BLaER1 (cell line): Measurements from ENCODE around the gene PKDREJ.

Experiments used
- H3K27ac ChIP-seq: shearing (Covaris generic); formaldehyde crosslinking; 2 replicates; pipeline ENCODE4 v1.8.1; 2022
- H3K27me3 ChIP-seq: shearing (Covaris generic); formaldehyde crosslinking; 2 replicates; pipeline ENCODE4 v1.8.1; 2022
- H3K36me3 ChIP-seq: shearing (Covaris generic); formaldehyde crosslinking; 2 replicates; pipeline ENCODE4 v1.8.1; 2022
- H3K4me1 ChIP-seq: shearing (Covaris generic); formaldehyde crosslinking; 2 replicates; pipeline ENCODE4 v1.8.1; 2022
- H3K4me2 ChIP-seq: shearing (Covaris generic); formaldehyde crosslinking; 2 replicates; pipeline ENCODE4 v1.8.1; 2022
- H3K4me3 ChIP-seq: shearing (Covaris generic); formaldehyde crosslinking; 2 replicates; pipeline ENCODE4 v1.8.1; 2022
- H3K9ac ChIP-seq: shearing (Covaris generic); formaldehyde crosslinking; 2 replicates; pipeline ENCODE4 v1.8.1; 2022
- H3K9me3 ChIP-seq: shearing (Covaris generic); formaldehyde crosslinking; 2 replicates; pipeline ENCODE4 v1.8.1; 2022
- H4K20me1 ChIP-seq: shearing (Covaris generic); formaldehyde crosslinking; 2 replicates; pipeline ENCODE4 v1.8.1; 2022
- Cebpa-rat ChIP-seq: shearing (Covaris generic); IDR thresholded peaks from 2 replicates; pipeline ENCODE4 v1.8.1; 2022

The PKDREJ gene

GRCh38 chr22:46280063-46280817, 17.1 kb upstream of the PKDREJ start:
- Histone ChIP-seq H3K36me3 (peaks cover 74% of the 10 kb centered on the region), H3K4me1 (peaks cover 22% of the 10 kb centered on the region), H3K4me3 (no peak overlapping the region), H3K9me3 (peaks cover 5% of the 10 kb centered on the region; the same call in 1 of the 2 replicates), H3K9ac (no peak overlapping the region), H4K20me1 (no peaks in the 10 kb centered on the region), H3K27me3 (no peaks in the 10 kb centered on the region), H3K4me2 (no peak overlapping the region), H3K27ac (no peak overlapping the region)
- TF ChIP-seq Cebpa-rat, result no peak

- H3K4me3 ChIP-seq, result no peak overlapping the region
- no peak overlapping the region for H3K27ac ChIP-seq
- TF ChIP-seq Cebpa-rat, result no peak
- H3K36me3 ChIP-seq, result peaks cover 65% of the 10 kb centered on the region
- H3K27me3 ChIP-seq, result no peaks in the 10 kb centered on the region
- peaks cover 30% of the 10 kb centered on the region for H3K4me1 ChIP-seq
- H3K9ac ChIP-seq, result no peak overlapping the region
- no peak overlapping the region for H3K4me2 ChIP-seq
- no peaks in the 10 kb centered on the region for H4K20me1 ChIP-seq
- peaks cover 5% of the 10 kb centered on the region; the same call in 1 of the 2 replicates for H3K9me3 ChIP-seq
Observed at GRCh38 chr22:46278656-46279645, 15.8 kb upstream of the PKDREJ start.

- Histone ChIP-seq H4K20me1 (no peaks in the 10 kb centered on the region), H3K4me2 (no peak overlapping the region), H3K4me1 (peaks cover 50% of the 10 kb centered on the region), H3K9me3 (peaks cover 5% of the 10 kb centered on the region; the same call in 1 of the 2 replicates), H3K27ac (no peak overlapping the region), H3K27me3 (no peaks in the 10 kb centered on the region), H3K36me3 (peaks cover 47% of the 10 kb centered on the region), H3K9ac (no peak overlapping the region), H3K4me3 (no peak overlapping the region)
- no peak for TF ChIP-seq Cebpa-rat
Observed at GRCh38 chr22:46276563-46276962, 13.4 kb upstream of the PKDREJ start.

GRCh38 chr22:46275455-46276122, 12.4 kb upstream of the PKDREJ start:
- H3K4me2 ChIP-seq, result no peak overlapping the region
- TF ChIP-seq Cebpa-rat, result no peak
- H4K20me1 ChIP-seq, result no peaks in the 10 kb centered on the region
- H3K9me3 ChIP-seq, result peaks cover 5% of the 10 kb centered on the region; the same call in 1 of the 2 replicates
- peaks cover 44% of the 10 kb centered on the region for H3K36me3 ChIP-seq
- H3K4me1 ChIP-seq, result peaks cover 42% of the 10 kb centered on the region
- no peak overlapping the region for H3K4me3 ChIP-seq
- H3K27ac ChIP-seq, result no peak overlapping the region
- H3K27me3 ChIP-seq, result no peaks in the 10 kb centered on the region
- H3K9ac ChIP-seq, result no peak overlapping the region

GRCh38 chr22:46274381-46274780, 11.2 kb upstream of the PKDREJ start:
- H3K9me3 ChIP-seq, result peaks cover 5% of the 10 kb centered on the region; the same call in 1 of the 2 replicates
- TF ChIP-seq Cebpa-rat, result no peak
- H3K4me1 ChIP-seq, result peaks cover 39% of the 10 kb centered on the region
- no peak overlapping the region for H3K9ac ChIP-seq
- no peak overlapping the region for H3K4me3 ChIP-seq
- H3K27ac ChIP-seq, result no peak overlapping the region
- H3K27me3 ChIP-seq, result no peaks in the 10 kb centered on the region
- H3K36me3 ChIP-seq, result peaks cover 33% of the 10 kb centered on the region
- H4K20me1 ChIP-seq, result no peaks in the 10 kb centered on the region
- no peak overlapping the region for H3K4me2 ChIP-seq

- Histone ChIP-seq H4K20me1 (no peaks in the 10 kb centered on the region), H3K27me3 (no peaks in the 10 kb centered on the region), H3K4me3 (no peak overlapping the region), H3K27ac (no peak overlapping the region), H3K4me1 (peaks cover 39% of the 10 kb centered on the region), H3K36me3 (peaks cover 25% of the 10 kb centered on the region), H3K9ac (no peak overlapping the region), H3K9me3 (peaks cover 5% of the 10 kb centered on the region; the same call in 1 of the 2 replicates), H3K4me2 (no peak overlapping the region; the same call in 1 of the 2 replicates)
- TF ChIP-seq Cebpa-rat, result no peak
Observed at GRCh38 chr22:46273432-46274148, 10.4 kb upstream of the PKDREJ start.

GRCh38 chr22:46272762-46273431, 9.8 kb upstream of the PKDREJ start:
- H3K4me3 ChIP-seq, result no peak overlapping the region
- H3K27ac ChIP-seq, result no peak overlapping the region
- TF ChIP-seq Cebpa-rat, result no peak
- peaks cover 5% of the 10 kb centered on the region; the same call in 1 of the 2 replicates for H3K9me3 ChIP-seq
- H4K20me1 ChIP-seq, result no peaks in the 10 kb centered on the region
- peaks cover 46% of the 10 kb centered on the region for H3K4me1 ChIP-seq
- H3K9ac ChIP-seq, result no peak overlapping the region
- H3K36me3 ChIP-seq, result peaks cover 18% of the 10 kb centered on the region; the same call in 1 of the 2 replicates
- peak overlapping the region; percentile 8; the same call in 1 of the 2 replicates for H3K4me2 ChIP-seq
- peaks cover 6% of the 10 kb centered on the region for H3K27me3 ChIP-seq

GRCh38 chr22:46272196-46272595, 9.1 kb upstream of the PKDREJ start:
- Histone ChIP-seq H3K9ac (no peak overlapping the region), H3K4me2 (peak overlapping the region; percentile 20), H3K9me3 (peaks cover 5% of the 10 kb centered on the region; the same call in 1 of the 2 replicates), H3K4me3 (no peak overlapping the region), H3K27ac (no peak overlapping the region), H4K20me1 (no peaks in the 10 kb centered on the region), H3K36me3 (peaks cover 14% of the 10 kb centered on the region; the same call in 1 of the 2 replicates), H3K4me1 (peaks cover 51% of the 10 kb centered on the region), H3K27me3 (peaks cover 10% of the 10 kb centered on the region)
- TF ChIP-seq Cebpa-rat, result no peak
